IMR-90 (cell line): ENCODE measurements around the gene ADCY5. TPM values are rescaled to one million over a fixed set of nuclear protein-coding genes. Genes with fewer than 3 reads are reported as not detected.

Source experiments
- ATAC-seq: fragments of 200-7000 bp; cut with Tn5 transposase; 2 replicates; pipeline ENCODE4 v1.9.1; 2020; ENCODE audit warnings: low read depth, mild to moderate bottlenecking, moderate library complexity
- BruUV-seq: library from RNA; stranded (reverse); fragments of 400-500 nt; replicated peaks from 2 replicates; lab custom pipeline; 2021; lab: Mats Ljungman, UMichigan
- CTCF ChIA-PET: fragments of 300-600 bp; formaldehyde crosslinking; extraction: SDS; loops from one replicate; lab custom pipeline; 2021; ENCODE audit warnings: antibody characterized with exemption; lab: Yijun Ruan, JAX
- POLR2A ChIA-PET: fragments of 300-600 bp; sonication (Branson Sonifier 250); formaldehyde crosslinking; loops from one replicate; lab custom pipeline; 2022; ENCODE audit warnings: antibody characterized with exemption; ENCODE audit not compliant: unreplicated experiment; lab: Charles Lee
- DNase-seq: peaks from one replicate; pipeline ENCODE4 v3.0.0; 2013
- H2AFZ ChIP-seq: replicated peaks from 2 replicates; pipeline ENCODE3; 2013; ENCODE audit warnings: low read length, mild to moderate bottlenecking; ENCODE audit not compliant: poor library complexity
- H2AK5ac ChIP-seq: 2 replicates; pipeline ENCODE4 v1.6.1; 2013; ENCODE audit warnings: low read depth, low read length, inconsistent platforms
- H2AK9ac ChIP-seq: replicated peaks from 2 replicates; pipeline ENCODE3; 2013; ENCODE audit warnings: mild to moderate bottlenecking, low read depth, low read length, moderate library complexity; ENCODE audit not compliant: poor library complexity
- H2BK120ac ChIP-seq: 2 replicates; pipeline ENCODE4 v1.6.1; 2013; ENCODE audit warnings: low read depth, low read length, inconsistent platforms
- H2BK15ac ChIP-seq: 3 replicates; pipeline ENCODE4 v1.6.1; 2013; ENCODE audit warnings: low read depth, low read length, inconsistent platforms
- H2BK20ac ChIP-seq: 2 replicates; pipeline ENCODE4 v1.6.1; 2013; ENCODE audit warnings: low read depth, mild to moderate bottlenecking, inconsistent platforms, low read length, moderate library complexity
- H2BK5ac ChIP-seq: 2 replicates; pipeline ENCODE4 v1.6.1; 2013; ENCODE audit warnings: mild to moderate bottlenecking, low read depth, low read length, inconsistent platforms; ENCODE audit not compliant: poor library complexity, severe bottlenecking
- H3K14ac ChIP-seq: replicated peaks from 2 replicates; pipeline ENCODE4 v1.6.1; 2013; ENCODE audit warnings: low read depth, low read length, inconsistent platforms
- H3K18ac ChIP-seq: 2 replicates; pipeline ENCODE4 v1.6.1; 2013; ENCODE audit warnings: low read depth, low read length, control low read depth
- H3K23ac ChIP-seq: 2 replicates; pipeline ENCODE4 v1.6.1; 2013; ENCODE audit warnings: low read depth, low read length, inconsistent platforms
- H3K27ac ChIP-seq: 2 replicates; pipeline ENCODE4 v1.5.1; 2013; ENCODE audit warnings: mild to moderate bottlenecking, control low read depth, low read length; ENCODE audit not compliant: insufficient read depth
- H3K27me3 ChIP-seq: 2 replicates; pipeline ENCODE4 v1.6.1; 2013; ENCODE audit warnings: low read length; ENCODE audit not compliant: control insufficient read depth, insufficient read depth
- H3K36me3 ChIP-seq: 2 replicates; pipeline ENCODE4 v1.6.1; 2013; ENCODE audit warnings: low read length, mixed read lengths; ENCODE audit not compliant: control insufficient read depth, insufficient read depth
- H3K4ac ChIP-seq: 2 replicates; pipeline ENCODE4 v1.6.1; 2013; ENCODE audit warnings: low read depth, low read length, inconsistent platforms
- H3K4me1 ChIP-seq: 2 replicates; pipeline ENCODE4 v1.6.1; 2013; ENCODE audit warnings: low read length, mixed read lengths; ENCODE audit not compliant: control insufficient read depth, insufficient read depth
- H3K4me2 ChIP-seq: 2 replicates; pipeline ENCODE4 v1.6.1; 2013; ENCODE audit warnings: low read depth, mild to moderate bottlenecking, control low read depth, low read length, moderate library complexity
- H3K4me3 ChIP-seq: 2 replicates; pipeline ENCODE4 v1.5.1; 2013; ENCODE audit warnings: low read depth, mild to moderate bottlenecking, control low read depth, low read length, moderate library complexity; ENCODE audit not compliant: insufficient read depth
- H3K56ac ChIP-seq: 2 replicates; pipeline ENCODE4 v1.6.1; 2013; ENCODE audit warnings: low read length, inconsistent platforms; ENCODE audit not compliant: insufficient read depth; ENCODE audit errors: extremely low read depth
- H3K79me1 ChIP-seq, 2 experiments: 2 replicates each; pipeline ENCODE4 v1.6.1; 2013; ENCODE audit warnings: low read length in 2 of 2, inconsistent platforms in 1 of 2, low read depth in 1 of 2
- H3K9ac ChIP-seq: 2 replicates; pipeline ENCODE4 v1.6.1; 2013; ENCODE audit warnings: low read depth, low read length, control low read depth
- H3K9me1 ChIP-seq: 2 replicates; pipeline ENCODE4 v1.6.1; 2013; ENCODE audit warnings: low read length, inconsistent platforms; ENCODE audit not compliant: insufficient read depth
- H3K9me3 ChIP-seq: 2 replicates; pipeline ENCODE4 v1.6.1; 2013; ENCODE audit warnings: low read length; ENCODE audit not compliant: control insufficient read depth, insufficient read depth
- H4K20me1 ChIP-seq: 2 replicates; pipeline ENCODE4 v1.6.1; 2013; ENCODE audit warnings: low read length, inconsistent platforms; ENCODE audit not compliant: insufficient read depth
- H4K5ac ChIP-seq: 2 replicates; pipeline ENCODE4 v1.6.1; 2013; ENCODE audit warnings: mild to moderate bottlenecking, low read depth, low read length, control low read depth
- H4K8ac ChIP-seq, 2 experiments: 2 replicates each; pipeline ENCODE4 v1.6.1; 2013; ENCODE audit warnings: low read depth in 2 of 2, low read length in 2 of 2, control low read depth in 1 of 2, inconsistent platforms in 1 of 2
- H4K91ac ChIP-seq: 2 replicates; pipeline ENCODE4 v1.6.1; 2013; ENCODE audit warnings: low read depth, low read length, inconsistent platforms; ENCODE audit not compliant: insufficient read depth
- BHLHE40 ChIP-seq: fragments of 150-350 bp; IDR thresholded peaks from 2 replicates; pipeline ENCODE4 v1.6.1; 2016; ENCODE audit warnings: mild to moderate bottlenecking, low read depth, low read length
- CEBPB ChIP-seq: IDR thresholded peaks from 2 replicates; pipeline ENCODE4 v1.6.1; 2012; ENCODE audit warnings: low read depth, low read length, improper control_type of control experiment
- CHD1 ChIP-seq: IDR thresholded peaks from 2 replicates; pipeline ENCODE4 v1.6.1; 2012; ENCODE audit warnings: low read depth, low read length, improper control_type of control experiment
- CTCF ChIP-seq: conservative IDR thresholded peaks from 2 replicates; pipeline ENCODE4 v1.5.1; 2012; ENCODE audit warnings: mild to moderate bottlenecking, low read depth, low read length, improper control_type of control experiment
- ELK1 ChIP-seq: fragments of 150-350 bp; IDR thresholded peaks from 2 replicates; pipeline ENCODE4 v1.6.1; 2016; ENCODE audit warnings: low read depth, mild to moderate bottlenecking, low read length, moderate library complexity, borderline replicate concordance
- MAFK ChIP-seq: IDR thresholded peaks from 2 replicates; pipeline ENCODE4 v1.6.1; 2012; ENCODE audit warnings: low read depth, low read length, improper control_type of control experiment
- MAZ ChIP-seq: IDR thresholded peaks from 2 replicates; pipeline ENCODE4 v1.6.1; 2012; ENCODE audit warnings: low read depth, mild to moderate bottlenecking, low read length, improper control_type of control experiment, moderate library complexity, borderline replicate concordance
- MXI1 ChIP-seq: IDR thresholded peaks from 2 replicates; pipeline ENCODE4 v1.6.1; 2012; ENCODE audit warnings: low read depth, mild to moderate bottlenecking, low read length, moderate library complexity, borderline replicate concordance
- NFE2L2 ChIP-seq: fragments of 150-350 bp; IDR thresholded peaks from 2 replicates; pipeline ENCODE4 v1.6.1; 2016; ENCODE audit warnings: low read depth, mild to moderate bottlenecking, low read length
- POLR2A ChIP-seq: IDR thresholded peaks from 2 replicates; pipeline ENCODE4 v1.6.1; 2012; ENCODE audit warnings: mild to moderate bottlenecking, low read depth, low read length
- RAD21 ChIP-seq: IDR thresholded peaks from 2 replicates; pipeline ENCODE4 v1.6.1; 2012; ENCODE audit warnings: low read length, improper control_type of control experiment
- RFX5 ChIP-seq: IDR thresholded peaks from 2 replicates; pipeline ENCODE4 v1.8.0; 2012; ENCODE audit warnings: low read depth, mild to moderate bottlenecking, low read length, moderate library complexity
- SMC3 ChIP-seq: fragments of 150-350 bp; IDR thresholded peaks from 2 replicates; pipeline ENCODE4 v1.6.1; 2016; ENCODE audit warnings: low read depth, mild to moderate bottlenecking, antibody characterized with exemption, low read length, moderate library complexity
- WGBS, 2 experiments: methylation state at CpG; one replicate each; pipeline versions ENCODE4 v1.1.5 to v1.1.7; 2013; ENCODE audit warnings: missing lambda C conversion rate in 2 of 2; ENCODE audit not compliant: insufficient read length in 1 of 2; ENCODE audit errors: extremely low coverage in 2 of 2; 5-methylcytosine and 5-hydroxymethylcytosine counted together
- dilution Hi-C: fragments of 300-500 bp; cut with HindIII; formaldehyde crosslinking; loops from one replicate; pipeline ENCODE4 v1.14.3; 2018; ENCODE audit warnings: low sequenced_read_pairs; ENCODE audit not compliant: unreplicated experiment
- in situ Hi-C: fragments of 300-500 bp; cut with MboI; formaldehyde crosslinking; loops from 3 replicates; pipeline ENCODE4 v1.14.3; 2019; ENCODE audit warnings: low sequenced_read_pairs, inconsistent platforms, mixed read lengths
- intact Hi-C: fragments of 100-400 bp; cut with micrococcal nuclease; formaldehyde crosslinking; loops from 2 replicates; pipeline ENCODE4 v1.10.0; 2022
- polyA plus RNA-seq, 3 experiments: library from polyadenylated mRNA; depleted of rRNA; stranded (reverse); fragments of >200 nt; gene quantifications; 2 replicates each; pipeline ENCODE4 v1.2.3, GENCODE V29; 2012; ENCODE audit warnings: low replicate concordance in 1 of 3
- total RNA-seq: library from RNA; depleted of rRNA; stranded (reverse); fragments of >200 nt; gene quantifications from 2 replicates; pipeline ENCODE4 v1.2.3, GENCODE V29; 2012

Gene ADCY5
- total and polyA plus RNA-seq, 2 of the 4 experiments (the other 2 are of a cell fraction) = 0.14 to 0.18 TPM

- in situ Hi-C loops (no loop called here), intact Hi-C loops (no loop called here), dilution Hi-C loops (no loop called here)
- Histone ChIP-seq H4K8ac (no peak overlapping the region), H3K36me3 (no peaks in the 10 kb centered on the region), H3K18ac (no peak overlapping the region), H3K4ac (no peak overlapping the region), H2BK120ac (no peak overlapping the region), H2AK9ac (no peak overlapping the region), H4K20me1 (no peaks in the 10 kb centered on the region), H2BK15ac (no peak overlapping the region), H2BK5ac (no peak overlapping the region), H3K27ac (no peak overlapping the region), H3K4me2 (no peak overlapping the region), H3K9me1 (no peaks in the 10 kb centered on the region), H3K4me1 (no peaks in the 10 kb centered on the region), H3K4me3 (no peak overlapping the region), H3K23ac (no peak overlapping the region), H2AK5ac (no peak overlapping the region), H3K27me3 (peaks cover 38% of the 10 kb centered on the region; the same call in 1 of the 2 replicates), H3K56ac (no peak overlapping the region), H3K79me1 (no peaks in the 10 kb centered on the region), H3K9ac (no peak overlapping the region), H3K14ac (no peak overlapping the region), H2BK20ac (no peak overlapping the region), H4K91ac (no peak overlapping the region), H3K9me3 (peaks cover 5% of the 10 kb centered on the region; the same call in 1 of the 2 replicates), H2AFZ (no peak overlapping the region), H4K5ac (no peak overlapping the region)
- TF ChIP-seq MAFK (no peak), BHLHE40 (no peak), SMC3 (no peak), MXI1 (no peak), CTCF (no peak), NFE2L2 (no peak), MAZ (no peak), POLR2A (no peak), CEBPB (no peak), RFX5 (no peak), CHD1 (no peak), ELK1 (no peak), RAD21 (no peak)
- BruUV-seq = no TSS peak
- no peak for DNase-seq
- ChIA-PET CTCF (no interaction called here), POLR2A (no interaction called here)
- ATAC-seq = no peak
- 65% methylated on average over 2 of the region's 7 CpGs; no CpG with 5 or more reads in 1 of the 2 experiments for WGBS, 2 experiments
These were observed 112.4 kb downstream of the ADCY5 start for GRCh38 chr3:123336441-123336851.
